T-cell (primary cell): ENCODE measurements around the gene CEP250. TPM values are rescaled to one million over a fixed set of nuclear protein-coding genes. Genes with fewer than 3 reads are reported as not detected.
A peak's percentile ranks its signal among the peaks of the same experiment; 100 is the strongest.

Source experiments
- ATAC-seq, 4 experiments: fragments of 200-7000 bp in 3 of 4; fragments of 150-1000 bp in 1 of 4; cut with Tn5 transposase; replicated peaks in 1 of 4; 1 replicate in 3 of 4; 2 replicates in 1 of 4; pipeline ENCODE4 v1.10.0; 2021; ENCODE audit warnings: moderate library complexity in 3 of 4, mild to moderate bottlenecking in 2 of 4, moderate number of reproducible peaks in 1 of 4
- CTCF ChIA-PET, 2 donors: fragments of 300-600 bp; sonication (Branson Sonifier 250); formaldehyde crosslinking; loops; one replicate each; lab custom pipeline; 2022; ENCODE audit warnings: antibody characterized with exemption in 2 of 2; lab: Charles Lee
- POLR2A ChIA-PET, 2 donors: fragments of 300-600 bp; sonication (Branson Sonifier 250); formaldehyde crosslinking; loops; one replicate each; lab custom pipeline; 2022; ENCODE audit warnings: antibody characterized with exemption in 2 of 2; lab: Charles Lee
- DNase-seq, 35 experiments: peaks; one replicate each; pipeline versions ENCODE4 v3.0.0 to v3.0.0-alpha.2; 2013 to 2023
- H3K27ac ChIP-seq: one replicate; pipeline ENCODE4 v1.5.1; 2013; ENCODE audit warnings: low read length
- H3K27me3 ChIP-seq, 2 experiments: replicated peaks in 1 of 2; 1 replicate in 1 of 2; 2 replicates in 1 of 2; pipeline versions ENCODE4 v1.6.1 to v1.7.0; 2013; ENCODE audit warnings: low read length in 1 of 2, mixed read lengths in 1 of 2; ENCODE audit not compliant: control insufficient read depth in 2 of 2, insufficient read depth in 2 of 2; ENCODE audit errors: extremely low read depth in 1 of 2
- H3K36me3 ChIP-seq, 2 donors: 1 replicate in 1 of 2; 2 replicates in 1 of 2; pipeline versions ENCODE4 v1.6.1 to v1.7.0; 2013; ENCODE audit warnings: low read length in 1 of 2; ENCODE audit not compliant: control insufficient read depth in 2 of 2, insufficient read depth in 1 of 2; ENCODE audit errors: extremely low read depth in 1 of 2
- H3K4me1 ChIP-seq, 2 experiments: 1 replicate in 1 of 2; 2 replicates in 1 of 2; pipeline versions ENCODE4 v1.6.1 to v1.7.0; 2013; ENCODE audit warnings: low read length in 2 of 2, mixed read lengths in 1 of 2; ENCODE audit not compliant: insufficient read depth in 2 of 2, control insufficient read depth in 1 of 2; ENCODE audit errors: extremely low read depth in 1 of 2
- H3K4me3 ChIP-seq, 2 donors: 1 replicate in 1 of 2; 2 replicates in 1 of 2; pipeline versions ENCODE4 v1.5.1 to v1.7.0; 2013; ENCODE audit warnings: mild to moderate bottlenecking in 2 of 2, low read length in 1 of 2, moderate library complexity in 1 of 2; ENCODE audit not compliant: control insufficient read depth in 1 of 2; ENCODE audit errors: extremely low read depth in 1 of 2
- H3K9me3 ChIP-seq: 2 replicates; pipeline ENCODE4 v1.7.0; 2013
- H3K27ac Mint-ChIP-seq, 2 donors: one replicate each; pipeline ENCODE4 v1.8.0; 2020 to 2021; ENCODE audit warnings: mild to moderate bottlenecking in 2 of 2, mixed read lengths in 2 of 2
- H3K27me3 Mint-ChIP-seq, 2 donors: one replicate each; pipeline ENCODE4 v1.8.0; 2021 to 2022; ENCODE audit warnings: mixed read lengths in 2 of 2
- H3K36me3 Mint-ChIP-seq: one replicate; pipeline ENCODE4 v1.8.0; 2021; ENCODE audit warnings: mixed read lengths
- H3K4me1 Mint-ChIP-seq, 3 donors: one replicate each; pipeline ENCODE4 v1.8.0; 2020 to 2022; ENCODE audit warnings: mixed read lengths in 3 of 3, mild to moderate bottlenecking in 1 of 3
- H3K4me3 Mint-ChIP-seq, 3 donors: one replicate each; pipeline ENCODE4 v1.8.0; 2020 to 2022; ENCODE audit warnings: mild to moderate bottlenecking in 3 of 3, mixed read lengths in 3 of 3, moderate library complexity in 3 of 3
- H3K9me3 Mint-ChIP-seq, 3 donors: one replicate each; pipeline ENCODE4 v1.8.0; 2020 to 2022; ENCODE audit warnings: mixed read lengths in 3 of 3
- WGBS: methylation state at CpG from one replicate; pipeline ENCODE4 v1.1.5; 2013; ENCODE audit warnings: missing lambda C conversion rate; ENCODE audit not compliant: insufficient coverage; 5-methylcytosine and 5-hydroxymethylcytosine counted together
- total RNA-seq, 35 experiments: library from RNA in 6 of 35; stranded (reverse) in 6 of 35; fragments of 120-200 nt in 1 of 35; gene quantifications; one replicate each; pipeline versions ENCODE4 v1.2.1 to v1.2.4 and lab custom pipeline; 2013 to 2026

Gene CEP250
- total RNA-seq, 5 donors from 2014 or later (not counting 1 experiment from before 2014, with no cell fraction given), result 45.7 to 70.7 (median 67.4) TPM

DNA sequence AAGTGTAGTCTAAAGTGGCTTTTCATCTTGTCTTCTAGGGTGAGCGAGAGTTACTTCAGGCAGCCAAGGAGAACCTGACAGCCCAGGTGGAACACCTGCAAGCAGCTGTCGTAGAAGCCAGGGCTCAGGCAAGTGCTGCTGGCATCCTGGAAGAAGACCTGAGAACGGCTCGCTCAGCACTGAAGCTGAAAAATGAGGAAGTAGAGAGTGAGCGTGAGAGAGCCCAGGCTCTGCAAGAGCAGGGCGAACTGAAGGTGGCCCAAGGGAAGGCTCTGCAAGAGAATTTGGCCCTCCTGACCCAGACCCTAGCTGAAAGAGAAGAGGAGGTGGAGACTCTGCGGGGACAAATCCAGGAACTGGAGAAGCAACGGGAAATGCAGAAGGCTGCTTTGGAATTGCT lies 47.0 kb downstream of the CEP250 start:
- H3K36me3 Mint-ChIP-seq, result peaks cover 73% of the 10 kb centered on the region
- H3K9me3 ChIP-seq, result no peaks in the 10 kb centered on the region
- no peaks in the 10 kb centered on the region for H3K27me3 ChIP-seq
- peaks cover 0 to 17% of the 10 kb centered on the region in 2 experiments for H3K4me1 ChIP-seq
- H3K4me3 ChIP-seq, result no peak overlapping the region
- peaks cover 25 to 48% (median 43%) of the 10 kb centered on the region in 3 donors for H3K4me1 Mint-ChIP-seq
- H3K36me3 ChIP-seq, result peaks cover 28 to 100% of the 10 kb centered on the region in 2 donors
- WGBS, result 76% methylated on average over 6 of the region's 8 CpGs
- H3K27ac ChIP-seq, result no peak overlapping the region
- peak overlapping the region in 1 of 2 donors; percentile 4 for H3K27ac Mint-ChIP-seq
- H3K4me3 Mint-ChIP-seq, result no peak overlapping the region
- POLR2A ChIA-PET, result no interaction called here
- ATAC-seq (no peak), DNase-seq (peak in 1 of 35 experiments; percentile 11)
- H3K27me3 Mint-ChIP-seq, result no peaks in the 10 kb centered on the region
- CTCF ChIA-PET, result no interaction called here
- H3K9me3 Mint-ChIP-seq, result no peaks in the 10 kb centered on the region

DNA sequence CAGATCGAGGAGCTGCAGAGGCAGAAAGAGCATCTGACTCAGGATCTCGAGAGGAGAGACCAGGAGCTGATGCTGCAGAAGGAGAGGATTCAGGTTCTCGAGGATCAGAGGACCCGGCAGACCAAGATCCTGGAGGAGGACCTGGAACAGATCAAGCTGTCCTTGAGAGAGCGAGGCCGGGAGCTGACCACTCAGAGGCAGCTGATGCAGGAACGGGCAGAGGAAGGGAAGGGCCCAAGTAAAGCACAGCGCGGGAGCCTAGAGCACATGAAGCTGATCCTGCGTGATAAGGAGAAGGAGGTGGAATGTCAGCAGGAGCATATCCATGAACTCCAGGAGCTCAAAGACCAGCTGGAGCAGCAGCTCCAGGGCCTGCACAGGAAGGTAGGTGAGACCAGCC lies 47.9 kb downstream of the CEP250 start:
- Histone ChIP-seq H3K4me3 (no peak overlapping the region), H3K27me3 (no peaks in the 10 kb centered on the region), H3K36me3 (peaks cover 36 to 100% of the 10 kb centered on the region in 2 donors), H3K27ac (no peak overlapping the region), H3K9me3 (no peaks in the 10 kb centered on the region), H3K4me1 (peaks cover 0 to 17% of the 10 kb centered on the region in 2 experiments)
- POLR2A ChIA-PET, result interaction anchor here in 1 of 2 donors (0.6 to 1.1 kb wide), 2 partner anchors 12 to 33 kb away, joined by 3 read pairs; no protein-coding TSS in a partner anchor
- Mint-ChIP-seq H3K4me1 (peaks cover 26 to 48% (median 43%) of the 10 kb centered on the region in 3 donors), H3K27me3 (no peaks in the 10 kb centered on the region), H3K36me3 (peaks cover 69% of the 10 kb centered on the region), H3K27ac (peak overlapping the region in 1 of 2 donors; percentile 17), H3K9me3 (no peaks in the 10 kb centered on the region), H3K4me3 (no peak overlapping the region)
- WGBS, result 100% methylated on average over 10 of the region's 10 CpGs
- ATAC-seq (no peak), DNase-seq (no peak)
- CTCF ChIA-PET, result no interaction called here

DNA sequence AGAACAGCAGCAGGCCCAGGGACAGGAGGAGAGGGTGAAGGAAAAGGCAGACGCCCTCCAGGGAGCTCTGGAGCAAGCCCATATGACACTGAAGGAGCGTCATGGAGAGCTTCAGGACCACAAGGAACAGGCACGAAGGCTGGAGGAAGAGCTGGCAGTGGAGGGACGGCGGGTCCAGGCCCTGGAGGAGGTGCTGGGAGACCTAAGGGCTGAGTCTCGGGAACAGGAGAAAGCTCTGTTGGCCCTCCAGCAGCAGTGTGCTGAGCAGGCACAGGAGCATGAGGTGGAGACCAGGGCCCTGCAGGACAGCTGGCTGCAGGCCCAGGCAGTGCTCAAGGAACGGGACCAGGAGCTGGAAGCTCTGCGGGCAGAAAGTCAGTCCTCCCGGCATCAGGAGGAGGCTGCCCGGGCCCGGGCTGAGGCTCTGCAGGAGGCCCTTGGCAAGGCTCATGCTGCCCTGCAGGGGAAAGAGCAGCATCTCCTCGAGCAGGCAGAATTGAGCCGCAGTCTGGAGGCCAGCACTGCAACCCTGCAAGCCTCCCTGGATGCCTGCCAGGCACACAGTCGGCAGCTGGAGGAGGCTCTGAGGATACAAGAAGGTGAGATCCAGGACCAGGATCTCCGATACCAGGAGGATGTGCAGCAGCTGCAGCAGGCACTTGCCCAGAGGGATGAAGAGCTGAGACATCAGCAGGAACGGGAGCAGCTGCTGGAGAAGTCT lies 48.6 kb downstream of the CEP250 start:
- WGBS, result 98% methylated on average over 16 of the region's 16 CpGs
- Mint-ChIP-seq H3K4me3 (no peak overlapping the region), H3K9me3 (no peaks in the 10 kb centered on the region), H3K4me1 (peaks cover 26 to 48% (median 43%) of the 10 kb centered on the region in 3 donors), H3K27ac (peak overlapping the region; percentile 64 to 65), H3K27me3 (no peaks in the 10 kb centered on the region), H3K36me3 (peaks cover 71% of the 10 kb centered on the region)
- ATAC-seq (no peak), DNase-seq (no peak)
- H3K27ac ChIP-seq, result no peak overlapping the region
- no peaks in the 10 kb centered on the region for H3K9me3 ChIP-seq
- H3K36me3 ChIP-seq, result peaks cover 38 to 100% of the 10 kb centered on the region in 2 donors
- ChIA-PET CTCF (no interaction called here), POLR2A (interaction anchor here in 1 of 2 donors (0.6 to 1.1 kb wide), 3 partner anchors 12 to 153 kb away, joined by 3 read pairs; no protein-coding TSS in a partner anchor)
- no peak overlapping the region for H3K4me3 ChIP-seq
- peaks cover 0 to 17% of the 10 kb centered on the region in 2 experiments for H3K4me1 ChIP-seq
- no peaks in the 10 kb centered on the region for H3K27me3 ChIP-seq

DNA sequence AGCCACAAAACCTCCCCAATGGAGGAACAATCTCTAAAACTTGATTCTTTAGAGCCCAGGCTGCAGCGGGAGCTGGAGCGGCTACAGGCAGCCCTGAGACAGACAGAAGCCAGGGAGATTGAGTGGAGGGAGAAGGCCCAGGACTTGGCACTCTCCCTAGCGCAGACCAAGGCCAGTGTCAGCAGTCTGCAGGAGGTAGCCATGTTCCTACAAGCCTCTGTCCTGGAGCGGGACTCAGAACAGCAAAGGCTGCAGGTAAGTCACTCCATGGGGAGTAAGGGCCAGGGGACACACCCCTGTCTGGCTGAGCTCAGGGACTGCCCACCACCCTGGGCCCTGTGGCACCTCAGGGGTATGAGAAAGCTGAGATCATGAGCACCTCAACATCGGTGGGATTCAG lies 49.4 kb downstream of the CEP250 start:
- no peaks in the 10 kb centered on the region for H3K9me3 ChIP-seq
- no peaks in the 10 kb centered on the region for H3K27me3 ChIP-seq
- H3K4me1 Mint-ChIP-seq, result peaks cover 26 to 48% (median 43%) of the 10 kb centered on the region in 3 donors
- CTCF ChIA-PET, result no interaction called here
- ATAC-seq, result no peak
- no peak overlapping the region for H3K27ac ChIP-seq
- POLR2A ChIA-PET, result interaction anchor here in 1 of 2 donors (0.6 kb wide), 1 partner anchor 152 kb away, joined by 3 read pairs; no protein-coding TSS in a partner anchor
- peaks cover 42 to 100% of the 10 kb centered on the region in 2 donors for H3K36me3 ChIP-seq
- peak overlapping the region; percentile 42 to 80 for H3K27ac Mint-ChIP-seq
- DNase-seq, result no peak
- H3K4me1 ChIP-seq, result peaks cover 0 to 17% of the 10 kb centered on the region in 2 experiments
- H3K36me3 Mint-ChIP-seq, result peaks cover 67% of the 10 kb centered on the region
- 94% methylated on average over 3 of the region's 5 CpGs for WGBS
- H3K4me3 Mint-ChIP-seq, result no peak overlapping the region
- H3K27me3 Mint-ChIP-seq, result no peaks in the 10 kb centered on the region
- H3K9me3 Mint-ChIP-seq, result no peaks in the 10 kb centered on the region
- no peak overlapping the region for H3K4me3 ChIP-seq

DNA sequence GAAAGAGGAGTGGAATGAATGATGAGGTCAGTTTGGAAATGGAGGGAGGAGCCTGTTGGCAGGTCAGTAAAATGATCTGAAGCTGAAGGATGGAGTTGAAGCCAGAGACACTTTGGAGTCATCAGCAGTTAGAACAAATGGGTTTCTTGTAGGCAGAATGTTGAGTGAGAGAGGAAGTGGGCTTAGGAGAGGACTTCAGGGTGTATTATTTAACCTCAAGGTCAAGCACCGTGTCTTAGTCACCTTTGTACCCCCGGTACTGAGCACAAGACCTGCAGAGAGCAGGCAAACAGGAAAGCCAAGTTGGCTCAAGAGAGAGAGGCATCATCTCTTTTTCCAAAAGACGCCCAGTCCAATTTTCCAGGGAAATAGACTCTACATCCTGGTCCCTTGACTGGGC lies 50.8 kb downstream of the CEP250 start:
- DNase-seq (no peak), ATAC-seq (no peak)
- no peaks in the 10 kb centered on the region for H3K27me3 ChIP-seq
- ChIA-PET POLR2A (no interaction called here), CTCF (no interaction called here)
- Mint-ChIP-seq H3K36me3 (peaks cover 61% of the 10 kb centered on the region), H3K27ac (peak overlapping the region; percentile 80 to 82), H3K27me3 (no peaks in the 10 kb centered on the region), H3K9me3 (no peaks in the 10 kb centered on the region), H3K4me1 (peaks cover 26 to 48% (median 43%) of the 10 kb centered on the region in 3 donors), H3K4me3 (peak overlapping the region in 1 of 3 donors; percentile 33)
- H3K4me3 ChIP-seq, result no peak overlapping the region
- peak overlapping the region; percentile 23 for H3K27ac ChIP-seq
- peaks cover 42 to 100% of the 10 kb centered on the region in 2 donors for H3K36me3 ChIP-seq
- H3K9me3 ChIP-seq, result no peaks in the 10 kb centered on the region
- peaks cover 0 to 17% of the 10 kb centered on the region in 2 experiments for H3K4me1 ChIP-seq
- WGBS, result 63% methylated on average over 2 of the region's 3 CpGs

DNA sequence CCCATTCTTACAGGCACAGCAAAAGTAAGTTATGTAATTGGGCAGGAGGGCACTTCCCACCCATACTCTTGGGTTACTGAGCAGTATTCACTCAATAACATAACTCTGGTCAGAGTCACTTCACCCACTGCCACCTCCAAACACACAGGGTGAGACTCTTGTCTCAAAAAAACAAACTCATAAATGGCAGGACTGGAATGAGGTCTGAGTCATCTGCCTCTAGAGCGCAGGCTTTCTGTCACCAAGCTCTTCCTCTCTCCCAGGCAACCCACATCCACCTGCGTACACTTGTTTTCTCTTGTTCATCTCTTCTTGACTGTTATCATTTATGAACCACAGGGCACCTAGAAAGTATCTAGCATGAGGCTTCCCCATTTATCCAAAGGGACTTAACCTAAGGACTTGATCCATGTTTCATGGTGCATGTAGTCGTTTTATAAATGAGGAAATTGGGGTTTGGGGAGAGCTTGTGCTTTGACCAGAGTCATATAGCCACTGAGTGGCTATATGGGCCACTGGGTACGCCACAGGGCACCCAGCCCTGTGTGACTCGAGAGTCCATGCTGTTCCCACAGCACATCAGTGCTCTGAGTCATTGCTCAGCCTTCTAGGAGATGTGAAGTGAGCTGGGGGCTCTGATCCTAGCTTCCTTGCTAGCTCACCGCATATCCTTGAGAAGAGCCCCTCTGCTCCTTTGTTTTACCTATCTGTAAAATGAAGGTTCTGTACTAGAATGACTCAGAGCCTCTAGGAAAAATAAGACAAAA lies 51.7 kb downstream of the CEP250 start:
- Histone ChIP-seq H3K27ac (no peak overlapping the region), H3K27me3 (no peaks in the 10 kb centered on the region), H3K36me3 (peaks cover 35 to 100% of the 10 kb centered on the region in 2 donors), H3K4me1 (peaks cover 0 to 17% of the 10 kb centered on the region in 2 experiments), H3K4me3 (no peak overlapping the region), H3K9me3 (no peaks in the 10 kb centered on the region)
- ATAC-seq, result peak in 3 of 4 experiments; percentile 66 to 74 (median 66)
- DNase-seq, result no peak
- POLR2A ChIA-PET, result no interaction called here
- no peaks in the 10 kb centered on the region for H3K9me3 Mint-ChIP-seq
- WGBS, result 80% methylated on average over 5 of the region's 6 CpGs
- no peak overlapping the region for H3K4me3 Mint-ChIP-seq
- H3K4me1 Mint-ChIP-seq, result peaks cover 26 to 45% (median 42%) of the 10 kb centered on the region in 3 donors
- H3K27ac Mint-ChIP-seq, result peak overlapping the region; percentile 59 to 80
- H3K36me3 Mint-ChIP-seq, result peaks cover 63% of the 10 kb centered on the region
- CTCF ChIA-PET, result interaction anchor here in 1 of 2 donors (0.6 kb wide), 1 partner anchor 37 kb away, joined by 3 read pairs; no protein-coding TSS in a partner anchor
- no peaks in the 10 kb centered on the region for H3K27me3 Mint-ChIP-seq
